GM18867 (cell line): Measurements from ENCODE around the gene SH3RF3.

Source experiments
- ATAC-seq: cut with Tn5 transposase; IDR thresholded peaks from one replicate; pipeline ENCODE4 v1.9.1; 2021; ENCODE audit warnings: mild to moderate bottlenecking, moderate library complexity; ENCODE audit not compliant: unreplicated experiment

Gene SH3RF3

GRCh38 chr2:109510136-109511028 is 381.4 kb downstream of the SH3RF3 start:
- peak; percentile 44 for ATAC-seq

GRCh38 chr2:109511168-109511567 is 382.2 kb downstream of the SH3RF3 start:
- no peak for ATAC-seq

GRCh38 chr2:109512076-109512475 is 383.1 kb downstream of the SH3RF3 start:
- ATAC-seq = no peak

- no peak for ATAC-seq
Observed at GRCh38 chr2:109513230-109513629, 384.2 kb downstream of the SH3RF3 start.

- ATAC-seq = peak; percentile 66
Observed at GRCh38 chr2:109513749-109514588, 385.0 kb downstream of the SH3RF3 start.

- no peak for ATAC-seq
Observed at GRCh38 chr2:109514857-109515256, 385.9 kb downstream of the SH3RF3 start.

- no peak for ATAC-seq
Observed at GRCh38 chr2:109516445-109517117, 387.6 kb downstream of the SH3RF3 start.

- ATAC-seq = no peak
Observed at GRCh38 chr2:109517118-109517889, 388.3 kb downstream of the SH3RF3 start.

GRCh38 chr2:109519513-109519912 is 390.5 kb downstream of the SH3RF3 start:
- ATAC-seq = no peak

- ATAC-seq = no peak
Observed at GRCh38 chr2:109521233-109522062, 392.4 kb downstream of the SH3RF3 start.

- no peak for ATAC-seq
Observed at GRCh38 chr2:109522063-109522374, 393.0 kb downstream of the SH3RF3 start.

GRCh38 chr2:109523121-109523520 is 394.1 kb downstream of the SH3RF3 start:
- no peak for ATAC-seq

- ATAC-seq = no peak
Observed at GRCh38 chr2:109523536-109524361, 394.7 kb downstream of the SH3RF3 start.

- ATAC-seq = no peak
Observed at GRCh38 chr2:109525836-109526235, 396.8 kb downstream of the SH3RF3 start.

- ATAC-seq = no peak
Observed at GRCh38 chr2:109526442-109526970, 397.5 kb downstream of the SH3RF3 start.

GRCh38 chr2:109527079-109527478 is 398.1 kb downstream of the SH3RF3 start:
- no peak for ATAC-seq

- no peak for ATAC-seq
Observed at GRCh38 chr2:109527846-109528705, 399.1 kb downstream of the SH3RF3 start.
